NCI-H146 treated with DMSO at 0.1 percent for 48 hours (cell line): ENCODE data around the gene FAM234B.
"Not testable (repeated sequence)": the region's sequence is repeated elsewhere in the genome, so short reads cannot be mapped to it uniquely, and the experiment has no call there.

Source experiments
- DNase-seq: peaks from one replicate; lab custom pipeline; 2025; ENCODE audit not compliant: unreplicated experiment; lab: John Stamatoyannopoulos, UW

The FAM234B gene

DNA sequence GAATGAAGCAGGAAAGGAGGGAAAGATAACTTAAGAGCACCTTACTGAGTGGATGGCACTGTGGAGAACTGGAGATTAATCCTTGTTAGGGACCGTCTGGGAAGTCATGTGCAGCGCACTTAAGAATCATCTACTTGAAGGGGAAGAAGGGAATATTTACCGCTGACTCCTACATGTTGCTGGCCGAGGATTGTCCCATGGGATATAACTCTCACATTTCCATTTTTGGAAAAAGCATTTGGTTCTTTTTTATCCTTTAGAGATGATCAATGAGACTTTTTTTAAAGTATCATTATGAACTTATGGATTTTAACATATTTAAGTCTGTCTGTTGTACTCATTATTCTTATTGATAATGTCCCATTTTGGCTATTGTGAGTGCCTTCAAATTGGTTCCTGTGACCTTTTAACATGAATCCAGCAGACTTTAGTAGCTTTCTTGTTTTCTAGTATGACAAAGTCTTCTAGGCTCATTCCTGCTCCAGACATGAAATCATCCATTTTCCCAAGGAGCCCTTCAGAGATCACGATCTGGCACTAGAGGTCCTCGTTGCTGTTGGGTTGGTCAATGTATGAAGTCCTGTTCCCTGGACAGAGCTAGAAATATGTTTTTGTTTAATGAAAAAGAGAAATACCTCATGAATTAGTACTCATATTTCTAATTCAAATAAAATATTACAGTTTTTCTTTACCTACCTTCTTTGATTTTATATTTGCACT, 20.2 kb upstream of the FAM234B start:
- no peak for DNase-seq

DNA sequence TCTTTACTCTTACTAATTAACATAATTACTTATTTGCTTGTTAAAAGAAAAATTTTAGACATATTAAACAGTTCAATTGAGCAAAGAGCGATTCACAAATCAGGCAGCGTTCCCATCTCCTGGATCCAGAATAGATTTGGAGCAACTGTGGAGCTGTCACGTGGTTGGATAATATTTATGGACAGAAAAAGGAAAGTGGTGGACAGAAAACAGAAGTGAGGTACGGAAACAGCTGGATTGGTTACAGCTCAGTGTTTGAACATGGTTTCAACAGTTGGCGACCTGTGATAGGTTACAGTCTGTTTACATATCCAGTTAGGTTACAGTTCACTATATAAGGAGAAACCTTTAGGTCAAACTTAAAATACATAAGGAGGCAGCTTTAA, 19.7 kb upstream of the FAM234B start:
- DNase-seq: no peak

DNA sequence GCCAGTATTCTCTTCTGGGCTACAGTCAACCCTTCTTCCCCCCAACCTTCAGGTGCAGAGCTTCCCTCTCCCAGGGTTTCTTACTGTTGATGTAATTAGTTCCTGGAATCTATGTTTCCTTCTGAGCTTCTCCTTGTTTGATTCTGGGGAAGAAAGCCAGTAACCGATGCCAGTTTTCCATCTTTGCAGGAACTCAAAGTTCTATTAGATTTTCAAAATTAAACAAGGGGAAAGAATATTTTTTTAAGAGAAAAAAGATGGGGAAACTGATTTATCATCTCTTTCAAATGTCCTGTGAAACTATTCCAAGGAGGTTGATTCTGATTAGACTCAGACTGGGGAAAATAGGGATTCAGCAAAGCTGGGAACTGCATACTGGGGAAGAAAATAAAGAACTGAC, 17.9 kb upstream of the FAM234B start:
- DNase-seq: no peak

DNA sequence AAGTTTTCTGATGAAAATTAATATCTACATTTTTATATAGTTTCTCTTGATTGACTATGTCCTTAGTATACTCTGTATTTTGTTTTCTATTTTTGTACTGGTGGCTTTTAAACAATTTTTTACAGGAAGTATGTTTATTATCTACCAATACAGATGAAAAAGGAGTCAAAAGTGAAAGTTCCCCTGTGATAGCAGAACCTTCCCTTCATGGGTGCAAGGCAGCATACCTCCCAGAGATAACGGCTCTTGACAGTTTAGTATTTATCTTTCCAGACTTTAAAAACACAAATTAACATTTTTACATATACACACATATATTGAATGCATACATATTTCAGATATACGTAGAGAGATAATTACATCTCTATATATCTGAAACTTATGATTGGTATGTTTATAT, 17.1 kb upstream of the FAM234B start:
- DNase-seq: no peak

DNA sequence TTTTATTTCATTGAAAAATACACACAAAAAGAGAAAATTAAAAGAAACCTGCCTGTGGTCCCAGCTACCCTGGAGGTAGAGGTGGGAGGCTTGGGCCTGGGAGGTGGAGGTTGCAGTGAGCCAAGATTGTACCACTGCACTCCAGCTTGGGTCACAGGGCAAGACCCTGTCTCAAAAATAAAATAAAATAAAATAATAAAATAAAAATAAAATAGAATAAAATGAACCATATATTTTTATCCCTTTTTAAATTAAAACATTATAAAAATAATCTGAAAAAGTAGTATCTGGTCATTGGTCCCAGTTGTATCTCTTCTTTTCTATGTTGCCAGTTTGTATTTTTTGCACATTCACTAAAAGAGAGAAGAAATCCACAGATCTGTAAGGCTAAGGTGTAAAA, 16.7 kb upstream of the FAM234B start:
- DNase-seq: no peak

DNA sequence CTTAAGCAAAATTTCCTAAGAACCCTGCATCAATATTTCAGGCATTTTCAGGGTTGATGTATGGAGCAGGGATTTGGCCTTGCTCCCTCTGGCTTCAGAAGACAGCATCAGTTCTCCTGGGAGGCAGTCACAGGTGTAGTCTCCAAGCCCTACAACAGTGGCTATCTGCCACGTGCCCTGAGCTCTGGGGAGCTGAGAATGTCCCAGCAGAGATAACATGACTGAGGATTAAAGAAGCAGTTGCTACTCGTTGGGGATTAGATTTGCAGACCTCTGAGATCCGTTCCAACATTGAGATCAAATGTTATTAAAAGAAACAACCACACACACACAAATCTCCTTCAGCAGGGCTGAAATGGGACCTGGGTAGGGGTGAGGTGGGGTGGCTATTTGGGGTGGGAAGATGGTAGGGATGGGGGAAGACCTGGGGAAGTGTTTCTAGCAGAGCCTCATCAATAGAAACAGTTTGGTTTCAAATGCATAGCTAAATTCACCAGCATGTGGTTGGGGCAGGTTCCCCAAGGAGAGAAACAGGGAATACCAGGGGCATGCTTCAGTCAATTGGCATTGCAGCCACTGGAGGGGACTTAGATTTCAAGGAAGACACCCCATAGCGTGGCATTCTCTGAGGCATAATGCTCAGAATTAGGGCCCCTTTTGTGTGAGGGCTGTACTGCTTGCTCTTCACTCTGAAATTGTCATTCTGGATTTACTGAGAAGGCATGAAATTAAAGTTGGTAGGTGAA, 15.2 kb upstream of the FAM234B start:
- DNase-seq: no peak

DNA sequence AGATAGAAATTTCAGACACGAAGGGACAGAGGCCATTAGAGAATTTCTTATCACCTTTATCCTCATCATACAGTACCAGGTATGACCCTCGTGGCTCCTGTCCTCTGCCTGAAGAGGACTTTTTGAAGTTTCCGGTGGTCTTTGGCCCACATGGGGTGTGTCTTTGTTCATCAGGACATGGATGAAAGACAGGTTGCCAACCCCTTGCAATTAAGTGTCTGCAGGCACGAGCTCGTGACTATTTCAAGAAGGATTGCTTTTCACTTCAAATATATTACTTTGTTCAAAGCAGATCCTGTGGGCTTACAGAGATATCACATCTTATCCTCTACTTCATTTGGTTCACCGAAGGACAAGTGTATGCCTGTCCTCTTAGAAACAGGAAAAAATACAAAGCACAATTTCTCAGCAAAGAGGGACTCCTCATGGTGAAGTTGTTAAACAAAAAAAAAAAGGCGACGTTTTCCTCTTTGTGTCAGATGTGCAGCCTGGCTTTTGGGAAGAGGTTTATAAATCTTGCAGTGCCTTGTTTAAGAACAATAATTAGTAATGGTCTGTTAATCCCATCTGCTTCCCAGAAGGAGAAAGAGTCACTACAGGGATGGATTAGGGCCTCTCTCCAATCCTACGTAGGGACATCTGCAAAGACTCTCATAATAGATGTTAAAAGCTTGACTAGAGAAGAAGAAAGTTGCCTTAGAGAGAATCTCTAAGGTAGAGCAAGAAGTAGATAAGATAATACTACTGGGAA, 13.5 kb upstream of the FAM234B start:
- DNase-seq: no peak

DNA sequence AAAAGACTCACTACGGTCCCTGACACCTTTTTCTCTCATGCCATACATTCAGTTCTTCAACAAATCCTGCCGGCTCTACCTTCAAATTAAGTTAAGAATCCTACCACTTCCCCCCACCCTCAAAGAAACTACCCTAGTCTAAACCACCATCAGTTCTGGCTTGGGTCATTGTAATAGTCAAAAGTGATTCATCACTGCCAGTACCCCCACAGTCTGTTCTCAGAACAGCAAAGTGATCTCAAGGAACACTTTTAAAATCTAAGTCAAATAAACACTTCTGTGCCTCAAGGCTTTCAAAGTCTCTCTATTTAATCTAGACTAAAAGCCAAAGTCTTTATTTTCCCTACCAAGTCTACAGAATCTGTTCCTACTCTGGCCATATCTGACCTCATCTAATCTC, 12.0 kb upstream of the FAM234B start:
- no peak for DNase-seq

DNA sequence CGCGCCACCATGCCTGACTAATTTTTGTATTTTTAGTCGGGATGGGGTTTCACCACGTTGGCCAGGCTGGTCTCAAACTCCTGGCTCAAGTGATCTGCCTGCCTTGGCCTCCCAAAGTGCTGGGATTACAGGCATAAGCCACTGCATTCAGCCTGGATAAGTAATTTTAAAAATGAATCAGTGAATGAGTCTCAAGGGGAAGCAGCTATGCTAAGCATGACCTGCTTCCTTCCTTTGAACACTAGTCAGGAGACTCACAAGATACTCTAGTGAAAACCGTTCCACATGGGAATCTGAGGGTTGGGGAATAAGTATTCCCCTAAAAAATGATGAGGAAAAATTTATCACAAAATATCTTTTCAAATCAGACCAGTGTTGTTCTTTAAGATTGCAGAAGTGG, 10.7 kb upstream of the FAM234B start:
- no peak for DNase-seq

DNA sequence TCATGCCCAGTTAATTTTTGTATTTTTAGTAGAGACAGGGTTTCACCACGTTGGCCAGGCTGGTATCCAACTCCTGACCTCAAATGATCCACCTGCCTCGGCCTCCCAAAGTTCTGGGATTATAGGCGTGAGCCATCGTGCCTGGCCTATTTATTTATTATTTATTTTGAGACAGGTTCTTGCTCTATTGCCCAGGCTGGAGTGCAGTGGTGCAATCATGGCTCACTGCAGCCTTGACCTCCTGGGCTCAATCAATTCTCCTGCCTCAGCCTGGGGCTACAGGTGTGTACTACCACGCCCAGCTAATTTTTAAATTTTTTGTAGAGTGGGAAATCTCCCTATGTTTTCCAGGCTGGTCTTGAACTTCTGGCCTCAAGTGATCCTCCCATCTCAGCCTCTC, 8.8 kb upstream of the FAM234B start:
- DNase-seq: not testable (repeated sequence)

DNA sequence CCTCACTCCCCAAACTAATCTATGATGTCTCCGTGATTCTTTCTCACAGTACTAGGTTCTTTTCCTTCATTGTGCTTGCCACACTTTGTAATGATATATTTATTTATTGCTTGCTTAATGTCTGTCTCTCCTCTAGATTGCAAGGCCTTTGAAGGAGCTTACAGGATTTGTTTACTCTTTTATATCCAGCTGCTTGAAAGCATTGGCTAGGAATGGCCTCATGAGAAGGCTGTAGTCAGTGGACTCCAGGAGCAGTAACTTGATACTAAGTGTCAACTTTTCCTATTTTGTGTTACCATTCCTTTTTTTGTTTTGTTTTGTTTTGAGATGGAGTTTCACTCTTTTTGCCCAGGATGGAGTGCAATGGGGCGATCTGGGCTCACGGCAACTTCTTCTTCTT, 7.3 kb upstream of the FAM234B start:
- no peak for DNase-seq

DNA sequence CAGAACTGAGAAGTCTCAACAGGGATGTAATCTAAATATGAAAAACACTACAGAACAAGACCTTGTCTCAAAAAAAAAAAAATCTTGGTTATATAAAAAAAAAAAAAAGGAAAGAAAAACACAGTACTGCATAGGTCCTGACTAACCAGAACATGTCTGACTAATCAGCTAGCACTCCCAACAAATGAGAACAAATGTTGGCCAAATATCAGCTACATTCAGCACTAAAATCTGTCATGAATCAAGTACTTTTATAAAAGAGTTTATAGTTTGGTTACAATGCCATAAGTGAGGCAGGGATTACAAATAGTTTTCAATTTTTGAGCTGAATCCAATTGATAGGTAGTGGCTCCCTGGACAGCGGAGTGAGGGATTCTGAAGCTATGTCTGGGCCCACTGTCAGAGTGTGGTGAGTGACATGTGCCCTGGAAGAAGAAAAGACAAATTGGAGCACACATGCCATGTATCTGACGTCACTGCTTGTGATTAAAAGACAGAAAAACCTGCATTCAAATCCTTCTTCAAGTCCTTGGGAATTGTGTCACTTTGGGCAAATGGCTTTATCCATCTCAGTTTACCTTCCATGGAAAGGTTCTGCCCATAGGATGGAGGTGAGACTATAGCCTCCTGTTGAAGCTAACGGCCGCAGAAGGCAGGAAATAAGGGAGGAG, 5.6 kb upstream of the FAM234B start:
- DNase-seq: no peak

DNA sequence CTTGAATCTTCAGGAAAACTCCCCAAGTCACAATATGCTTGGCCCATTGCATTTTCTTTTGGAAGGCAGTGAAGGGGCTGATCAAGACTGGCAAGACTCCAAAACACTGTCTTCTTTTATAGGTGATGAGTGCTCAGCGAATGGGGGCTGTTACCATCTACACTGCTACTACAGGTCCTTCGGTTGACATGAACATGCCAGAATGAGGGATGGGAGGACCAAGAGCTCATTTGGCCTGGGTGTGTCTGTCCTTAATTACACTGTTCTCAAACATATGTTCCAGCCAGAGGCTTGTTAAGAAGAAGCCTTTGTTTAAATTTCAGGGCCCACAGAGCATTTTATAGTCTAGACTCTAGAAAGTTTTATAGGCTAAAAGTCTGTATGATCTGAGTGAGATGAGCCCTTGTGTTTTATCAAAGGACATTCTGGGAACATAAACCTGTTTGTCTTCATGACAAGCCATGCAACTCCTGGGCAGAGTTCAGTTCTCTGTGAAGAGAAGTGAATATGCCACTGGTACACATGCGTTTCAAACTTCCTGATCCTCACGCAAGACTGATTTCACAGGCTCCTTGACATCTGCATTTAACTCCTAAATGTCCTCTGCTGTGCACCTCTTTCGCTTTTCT, 4.7 kb upstream of the FAM234B start:
- no peak for DNase-seq

DNA sequence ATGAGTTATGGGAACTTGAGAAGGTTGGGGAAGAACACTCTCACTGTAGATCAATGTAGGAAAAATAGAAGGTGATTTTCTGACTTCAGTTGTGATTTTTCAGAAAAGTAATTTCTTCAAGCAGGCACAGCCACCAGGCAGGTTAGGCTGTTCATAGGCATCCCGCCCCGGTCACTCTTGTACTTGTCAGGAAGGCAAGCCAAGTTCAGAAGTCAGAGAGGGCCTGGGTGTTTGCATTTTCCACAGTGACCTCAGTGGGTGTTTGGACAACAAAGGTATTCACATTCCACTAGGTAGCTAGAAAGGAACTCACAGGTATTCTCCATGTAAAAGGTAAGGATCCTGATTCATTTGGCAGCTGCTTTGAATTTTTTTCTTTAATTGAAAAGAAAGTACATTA, 3.0 kb upstream of the FAM234B start:
- DNase-seq: no peak

DNA sequence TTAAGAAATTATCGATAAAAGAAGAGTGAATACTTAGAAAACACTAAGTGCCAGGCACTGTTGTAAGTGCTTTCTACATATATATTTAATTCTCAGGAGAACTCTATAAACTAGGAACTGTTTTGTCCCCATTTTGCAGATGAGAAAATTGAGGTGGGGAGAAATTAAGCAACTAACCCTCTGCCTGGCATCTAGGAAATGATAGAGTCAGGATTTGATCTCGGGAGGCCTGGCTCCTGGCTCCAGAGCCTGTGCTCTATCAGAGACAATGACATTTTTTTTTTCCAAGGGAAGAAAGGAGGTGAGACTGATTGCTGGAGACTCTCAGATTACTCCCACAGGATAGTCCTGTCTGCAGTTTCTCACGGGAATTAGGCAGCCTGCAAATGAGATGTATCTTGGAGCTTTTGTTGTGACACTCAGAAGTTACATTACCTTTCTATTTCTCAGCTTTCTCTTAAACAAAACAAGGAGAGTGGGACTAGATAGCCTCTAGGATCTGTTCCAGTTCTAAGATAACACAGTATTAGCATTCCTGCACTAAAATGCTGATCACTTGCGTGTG, 1.4 kb upstream of the FAM234B start:
- no peak for DNase-seq

DNA sequence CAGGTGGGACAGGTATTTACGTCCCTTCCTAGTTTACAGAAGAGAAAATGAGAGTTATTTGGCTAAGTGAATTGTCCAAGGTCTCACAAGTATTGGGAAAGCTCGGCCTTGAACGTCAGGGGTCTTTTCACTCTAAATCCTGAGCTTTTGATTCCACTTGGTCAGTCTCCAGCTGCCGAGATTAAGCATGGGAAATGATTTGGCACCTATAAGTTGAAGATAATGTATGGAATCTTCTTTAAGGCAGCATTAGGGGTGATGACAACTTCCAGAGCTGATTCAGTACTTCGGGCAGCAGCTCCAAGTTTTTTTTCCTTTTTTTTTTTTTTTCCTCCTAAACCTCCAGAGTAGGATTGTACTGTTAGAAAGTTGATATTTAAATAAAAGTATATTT, 722 bp downstream of the FAM234B start:
- DNase-seq: no peak

DNA sequence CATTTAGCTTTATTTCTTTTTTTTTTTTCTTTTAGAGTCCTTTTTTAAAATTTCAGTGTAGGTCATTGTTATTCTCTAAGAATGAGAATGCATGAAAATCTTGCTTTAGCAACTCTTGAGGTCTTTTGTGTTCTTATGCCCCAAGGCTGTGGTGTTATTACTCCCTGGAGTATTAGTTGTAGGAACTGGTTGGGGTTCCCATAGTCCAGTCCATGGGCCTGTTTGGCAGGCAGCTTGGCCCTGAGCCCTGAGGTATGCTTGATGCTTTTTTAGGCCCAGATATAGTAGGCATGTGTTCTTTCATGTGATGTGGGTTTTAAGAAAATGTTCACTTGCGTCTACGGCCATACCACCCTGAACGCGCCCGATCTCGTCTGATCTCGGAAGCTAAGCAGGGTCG, 1.6 kb downstream of the FAM234B start:
- no peak for DNase-seq

DNA sequence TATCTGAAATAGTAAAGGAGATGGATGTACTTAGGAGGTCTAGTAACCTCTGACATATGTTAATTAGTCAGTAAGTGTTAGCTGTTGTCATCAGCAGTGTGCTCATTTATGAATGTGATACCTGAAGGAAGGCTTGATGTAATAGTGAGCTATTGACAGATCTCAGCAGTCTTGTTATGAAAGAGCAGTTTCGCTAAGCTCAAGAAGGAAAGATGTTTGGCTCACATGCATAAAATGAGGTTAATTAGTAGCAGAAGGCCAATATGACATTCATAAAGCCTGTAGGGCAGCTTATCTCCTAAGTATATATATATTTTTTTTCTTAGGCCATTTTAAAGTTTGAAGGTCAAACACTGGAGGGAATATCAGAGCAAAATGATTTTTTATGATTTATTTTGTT, 2.8 kb downstream of the FAM234B start:
- no peak for DNase-seq

DNA sequence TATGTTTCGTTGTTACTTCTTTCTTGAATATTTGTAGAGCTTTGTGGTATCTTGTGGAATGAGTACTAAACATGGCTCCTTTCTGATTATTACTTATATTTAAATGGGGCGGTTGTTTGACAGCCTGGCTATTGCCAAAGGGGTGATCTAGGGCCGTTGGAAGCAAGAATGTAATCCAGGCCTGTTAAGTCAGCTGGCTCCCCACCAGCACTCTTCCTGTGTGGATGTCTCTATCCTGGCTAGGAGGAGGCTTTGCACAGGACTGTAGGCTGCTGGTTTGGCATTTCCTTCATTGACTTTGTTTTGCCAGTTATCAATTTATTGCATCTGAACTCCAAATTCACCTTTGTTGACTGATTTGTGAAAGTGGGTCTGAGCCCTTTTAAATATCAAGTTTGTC, 5.6 kb downstream of the FAM234B start:
- no peak for DNase-seq

DNA sequence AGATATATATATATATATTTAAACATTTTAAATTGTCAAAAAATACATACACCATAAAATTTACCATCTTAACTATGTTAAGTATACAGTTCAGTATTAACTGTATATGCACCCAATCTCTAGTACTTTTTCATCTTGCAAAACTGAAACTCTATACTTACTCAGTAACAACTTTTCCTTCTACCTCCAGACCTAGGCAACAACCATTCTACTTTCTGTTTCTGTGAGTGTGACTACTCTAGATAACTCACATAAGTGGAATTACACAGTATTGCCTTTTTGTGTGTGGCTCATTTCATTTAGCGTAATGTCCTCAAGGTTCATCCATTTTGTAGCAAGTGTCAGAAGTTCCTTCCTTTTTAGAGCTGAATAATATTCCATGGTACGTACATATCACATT, 8.2 kb downstream of the FAM234B start:
- no peak for DNase-seq

DNA sequence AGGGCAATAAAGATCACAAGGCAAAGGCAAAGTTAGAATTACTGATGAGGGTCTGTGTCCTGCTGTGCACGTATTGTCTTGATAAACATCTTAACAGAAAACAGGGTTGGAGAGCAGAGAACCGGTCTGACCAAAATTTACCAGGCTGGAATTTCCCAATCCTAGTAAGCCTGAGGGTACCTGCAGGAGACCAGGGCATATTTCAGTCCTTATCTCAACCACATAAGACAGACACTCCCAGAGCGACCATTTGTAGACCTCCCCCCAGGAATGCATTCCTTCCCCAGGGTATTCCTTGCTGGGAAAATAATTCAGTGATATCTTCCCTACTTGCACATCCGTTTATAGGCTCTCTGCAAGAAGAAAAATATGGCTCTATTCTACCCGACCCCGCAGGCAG, 9.4 kb downstream of the FAM234B start:
- not testable (repeated sequence) for DNase-seq
